Neutrophil (primary cell): ENCODE data around the gene OLIG2.

Source experiments
- H3K27ac ChIP-seq: fragments of 200-600 bp; sonication (generic); 2 replicates; pipeline ENCODE4 v1.5.1; 2016; ENCODE audit warnings: mild to moderate bottlenecking, moderate library complexity
- H3K27me3 ChIP-seq: fragments of 200-600 bp; sonication (generic); 2 replicates; pipeline ENCODE4 v1.6.0; 2016; ENCODE audit warnings: mild to moderate bottlenecking
- H3K36me3 ChIP-seq: fragments of 200-600 bp; sonication (generic); 2 replicates; pipeline ENCODE4 v1.5.1; 2017
- H3K4me1 ChIP-seq, 2 experiments: fragments of 200-600 bp in 1 of 2; sonication (generic) in 1 of 2; 1 replicate in 1 of 2; 2 replicates in 1 of 2; pipeline versions ENCODE4 v1.5.1 to v1.6.1; 2013 to 2016; ENCODE audit warnings: low read depth in 1 of 2, low read length in 1 of 2, mild to moderate bottlenecking in 1 of 2, moderate library complexity in 1 of 2; ENCODE audit not compliant: control insufficient read depth in 1 of 2, insufficient read depth in 1 of 2
- H3K4me3 ChIP-seq, 2 experiments: fragments of 200-600 bp in 1 of 2; sonication (generic) in 1 of 2; 1 replicate in 1 of 2; 2 replicates in 1 of 2; pipeline ENCODE4 v1.5.1; 2013 to 2016; ENCODE audit warnings: low read depth in 1 of 2, low read length in 1 of 2, mild to moderate bottlenecking in 1 of 2, moderate library complexity in 1 of 2
- H3K9me3 ChIP-seq: fragments of 200-600 bp; sonication (generic); 2 replicates; pipeline ENCODE4 v1.5.1; 2016
- TF ChIP-seq, protein P1 (sequence below): fragments of 200-600 bp; sonication (generic); IDR thresholded peaks from 2 replicates; pipeline ENCODE4 v1.5.1; 2016; ENCODE audit warnings: antibody characterized with exemption

The OLIG2 gene

DNA sequence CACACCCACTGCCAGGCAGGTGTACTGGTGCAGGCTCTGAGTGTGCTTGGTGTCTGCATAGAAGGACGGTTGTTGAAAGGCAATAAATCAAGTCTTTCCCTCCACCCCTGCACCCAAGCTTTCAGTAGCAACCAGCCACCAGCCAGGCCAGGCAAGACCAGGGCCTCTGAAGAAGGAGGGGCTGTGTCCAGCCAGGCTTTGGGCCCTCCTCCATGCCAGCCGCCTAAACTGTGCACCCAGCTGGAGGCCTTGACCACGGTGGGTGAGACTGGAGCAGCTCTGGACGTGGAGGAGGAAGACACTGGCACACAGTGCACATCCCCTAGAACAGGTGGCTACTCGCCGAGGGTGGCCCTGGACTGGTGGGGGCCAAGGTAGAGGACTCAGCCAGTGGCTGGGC is 4.9 kb downstream of the OLIG2 start:
- Histone ChIP-seq H3K4me1 (peaks cover 48% of the 10 kb centered on the region in 2 experiments), H3K4me3 (no peak overlapping the region), H3K9me3 (no peaks in the 10 kb centered on the region), H3K27me3 (peaks cover 89% of the 10 kb centered on the region), H3K27ac (no peak overlapping the region), H3K36me3 (no peaks in the 10 kb centered on the region)
- TF ChIP-seq, protein P1, sequence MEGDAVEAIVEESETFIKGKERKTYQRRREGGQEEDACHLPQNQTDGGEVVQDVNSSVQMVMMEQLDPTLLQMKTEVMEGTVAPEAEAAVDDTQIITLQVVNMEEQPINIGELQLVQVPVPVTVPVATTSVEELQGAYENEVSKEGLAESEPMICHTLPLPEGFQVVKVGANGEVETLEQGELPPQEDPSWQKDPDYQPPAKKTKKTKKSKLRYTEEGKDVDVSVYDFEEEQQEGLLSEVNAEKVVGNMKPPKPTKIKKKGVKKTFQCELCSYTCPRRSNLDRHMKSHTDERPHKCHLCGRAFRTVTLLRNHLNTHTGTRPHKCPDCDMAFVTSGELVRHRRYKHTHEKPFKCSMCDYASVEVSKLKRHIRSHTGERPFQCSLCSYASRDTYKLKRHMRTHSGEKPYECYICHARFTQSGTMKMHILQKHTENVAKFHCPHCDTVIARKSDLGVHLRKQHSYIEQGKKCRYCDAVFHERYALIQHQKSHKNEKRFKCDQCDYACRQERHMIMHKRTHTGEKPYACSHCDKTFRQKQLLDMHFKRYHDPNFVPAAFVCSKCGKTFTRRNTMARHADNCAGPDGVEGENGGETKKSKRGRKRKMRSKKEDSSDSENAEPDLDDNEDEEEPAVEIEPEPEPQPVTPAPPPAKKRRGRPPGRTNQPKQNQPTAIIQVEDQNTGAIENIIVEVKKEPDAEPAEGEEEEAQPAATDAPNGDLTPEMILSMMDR: no peak

DNA sequence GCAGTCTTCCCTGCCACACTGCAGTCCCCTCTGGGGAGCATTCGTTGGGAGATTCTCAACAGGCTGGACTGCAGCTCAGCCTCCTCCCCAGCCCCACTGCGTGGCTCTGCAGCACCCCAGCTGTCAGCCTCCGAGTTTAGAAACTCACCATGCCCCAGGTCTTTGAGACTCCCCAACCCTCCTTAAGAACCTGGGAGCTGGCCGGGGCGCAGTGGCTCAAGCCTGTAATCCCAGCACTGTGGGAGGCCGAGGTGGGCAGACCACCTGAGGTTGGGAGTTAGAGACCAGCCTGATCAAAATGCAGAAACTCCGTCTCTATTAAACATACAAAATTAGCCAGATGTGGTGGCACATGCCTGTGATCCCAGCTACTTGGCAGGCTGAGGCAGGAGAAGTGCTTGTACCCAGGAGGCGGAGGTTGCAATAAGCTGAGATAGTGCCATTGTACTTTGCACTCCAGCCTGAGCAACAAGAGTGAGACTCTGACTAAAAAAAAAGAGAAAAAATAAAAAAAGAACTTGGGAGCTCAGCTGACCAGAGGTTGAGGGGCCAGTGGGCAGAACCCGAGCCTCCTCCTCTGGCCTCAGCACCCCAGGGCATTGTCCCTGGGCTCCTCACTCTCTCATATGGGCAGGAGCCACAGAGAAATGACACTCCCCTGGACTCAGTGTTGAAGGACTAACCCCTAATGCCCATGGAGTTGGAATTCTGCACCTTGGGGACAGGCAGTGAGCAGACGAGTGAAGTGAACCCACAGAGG is 5.6 kb downstream of the OLIG2 start:
- peaks cover 48% of the 10 kb centered on the region in 2 experiments for H3K4me1 ChIP-seq
- no peak overlapping the region for H3K27ac ChIP-seq
- no peak overlapping the region for H3K4me3 ChIP-seq
- TF ChIP-seq, protein P1: no peak
- peaks cover 82% of the 10 kb centered on the region for H3K27me3 ChIP-seq
- no peaks in the 10 kb centered on the region for H3K36me3 ChIP-seq
- no peaks in the 10 kb centered on the region for H3K9me3 ChIP-seq

DNA sequence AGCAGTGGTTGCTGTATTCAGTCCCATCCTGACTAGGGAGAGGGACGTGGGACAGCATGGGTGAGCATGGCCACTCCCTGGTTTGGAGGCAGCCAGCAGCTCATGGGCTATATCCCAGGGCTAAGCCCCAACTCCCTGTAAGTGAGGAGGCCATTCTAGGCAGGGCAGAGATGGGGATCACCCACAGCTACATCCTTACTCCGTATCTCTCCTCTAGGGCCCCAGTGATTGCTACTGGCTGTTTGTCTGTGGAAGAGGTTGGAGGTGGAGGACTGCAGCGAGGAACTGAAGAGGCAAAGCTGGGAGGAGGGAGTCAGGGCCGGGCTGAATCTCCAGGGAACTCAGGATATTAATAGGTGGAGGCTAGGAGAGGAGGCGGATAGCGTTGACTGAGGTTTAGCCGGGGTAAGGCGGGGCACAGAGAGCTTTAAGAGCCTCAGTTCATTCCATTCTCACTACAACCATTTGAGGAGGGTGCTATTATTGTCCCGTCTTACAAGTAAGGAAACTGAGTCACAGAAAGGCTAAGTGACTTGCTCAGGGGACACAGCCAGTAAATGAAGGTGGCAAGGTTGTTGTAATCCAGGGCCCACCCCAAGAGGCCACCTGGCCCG is 6.8 kb downstream of the OLIG2 start:
- H3K27me3 ChIP-seq: peaks cover 70% of the 10 kb centered on the region

DNA sequence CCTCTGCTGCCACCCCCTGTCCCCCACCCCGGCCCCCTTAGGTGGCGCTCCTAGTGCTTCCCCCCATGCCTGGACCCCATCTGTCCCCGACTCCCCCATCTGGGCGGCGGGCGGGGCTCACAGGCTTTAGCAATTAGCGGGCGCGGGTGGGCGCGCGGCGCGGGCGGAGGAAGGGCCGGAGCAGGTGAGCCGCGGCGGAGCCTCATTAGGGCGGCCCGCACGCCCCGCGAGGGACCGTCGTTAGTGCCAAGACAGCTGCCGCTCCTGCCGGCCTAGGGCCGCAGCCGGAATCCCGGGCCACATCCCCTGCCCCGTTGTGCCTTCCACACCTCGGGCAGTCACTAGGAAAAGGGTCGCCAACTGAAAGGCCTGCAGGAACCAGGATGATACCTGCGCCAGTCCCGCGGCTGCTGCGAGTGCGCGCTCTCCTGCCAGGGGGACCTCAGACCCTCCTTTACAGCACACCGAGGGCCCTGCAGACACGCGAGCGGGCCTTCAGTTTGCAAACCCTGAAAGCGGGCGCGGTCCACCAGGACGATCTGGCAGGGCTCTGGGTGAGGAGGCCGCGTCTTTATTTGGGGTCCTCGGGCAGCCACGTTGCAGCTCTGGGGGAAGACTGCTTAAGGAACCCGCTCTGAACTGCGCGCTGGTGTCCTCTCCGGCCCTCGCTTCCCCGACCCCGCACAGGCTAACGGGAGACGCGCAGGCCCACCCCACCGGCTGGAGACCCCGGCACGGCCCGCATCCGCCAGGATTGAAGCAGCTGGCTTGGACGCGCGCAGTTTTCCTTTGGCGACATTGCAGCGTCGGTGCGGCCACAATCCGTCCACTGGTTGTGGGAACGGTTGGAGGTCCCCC is 7.6 kb downstream of the OLIG2 start:
- peaks cover 62% of the 10 kb centered on the region for H3K27me3 ChIP-seq
- no peak overlapping the region for H3K4me3 ChIP-seq
- no peaks in the 10 kb centered on the region for H3K36me3 ChIP-seq
- peaks cover 44 to 48% of the 10 kb centered on the region in 2 experiments for H3K4me1 ChIP-seq
- no peaks in the 10 kb centered on the region for H3K9me3 ChIP-seq
- TF ChIP-seq, protein P1: no peak
- no peak overlapping the region for H3K27ac ChIP-seq

More for the DNA sequence above, 6.8 kb downstream of the OLIG2 start:
- TF ChIP-seq, protein P1: no peak
- Histone ChIP-seq H3K4me1 (peaks cover 48 to 49% of the 10 kb centered on the region in 2 experiments), H3K36me3 (no peaks in the 10 kb centered on the region), H3K27ac (no peak overlapping the region), H3K4me3 (no peak overlapping the region), H3K9me3 (no peaks in the 10 kb centered on the region)

DNA sequence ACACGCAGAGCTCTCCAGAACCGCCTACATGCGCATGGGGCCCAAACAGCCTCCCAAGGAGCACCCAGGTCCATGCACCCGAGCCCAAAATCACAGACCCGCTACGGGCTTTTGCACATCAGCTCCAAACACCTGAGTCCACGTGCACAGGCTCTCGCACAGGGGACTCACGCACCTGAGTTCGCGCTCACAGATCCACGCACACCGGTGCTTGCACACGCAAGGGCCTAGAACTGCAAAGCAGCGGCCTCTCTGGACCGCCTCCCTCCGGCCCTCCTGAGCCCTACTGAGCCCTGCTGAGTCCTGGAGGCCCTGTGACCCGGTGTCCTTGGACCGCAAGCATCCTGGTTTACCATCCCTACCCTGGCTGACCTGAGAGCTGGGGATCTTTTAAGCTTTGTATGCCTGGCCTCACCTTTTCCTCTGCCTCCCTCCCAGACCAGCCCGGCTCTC is 8.3 kb downstream of the OLIG2 start:
- TF ChIP-seq, protein P1: no peak
- no peaks in the 10 kb centered on the region for H3K9me3 ChIP-seq
- H3K4me1 ChIP-seq: peaks cover 37 to 42% of the 10 kb centered on the region in 2 experiments
- H3K4me3 ChIP-seq: no peak overlapping the region
- no peaks in the 10 kb centered on the region for H3K36me3 ChIP-seq
- no peak overlapping the region for H3K27ac ChIP-seq
- H3K27me3 ChIP-seq: peaks cover 55% of the 10 kb centered on the region
